T-helper 1 cell treated with Interleukin-12 subunit alpha and Interleukin-12 subunit beta and Interleukin-4 antibody, amounts not matched to agents 30 μg/mL and 1 μg/mL, for 36 hours (primary cell): ENCODE measurements around the gene MPPE1.

Source experiments
- H3K27ac Mint-ChIP-seq: one replicate; pipeline ENCODE4 v1.8.0; 2021; ENCODE audit warnings: mild to moderate bottlenecking, mixed read lengths
- H3K27me3 Mint-ChIP-seq: one replicate; pipeline ENCODE4 v1.8.0; 2021; ENCODE audit warnings: low read depth, mixed read lengths
- H3K36me3 Mint-ChIP-seq: one replicate; pipeline ENCODE4 v1.8.0; 2021; ENCODE audit warnings: low read depth, mixed read lengths
- H3K4me1 Mint-ChIP-seq: one replicate; pipeline ENCODE4 v1.8.0; 2021; ENCODE audit warnings: low read depth, mixed read lengths
- H3K4me3 Mint-ChIP-seq: one replicate; pipeline ENCODE4 v1.8.0; 2021; ENCODE audit warnings: mild to moderate bottlenecking, moderate library complexity, mixed read lengths
- H3K9me3 Mint-ChIP-seq: one replicate; pipeline ENCODE4 v1.8.0; 2021; ENCODE audit warnings: mixed read lengths

MPPE1 gene

GRCh38 chr18:11880586-11881304 lies 27.4 kb downstream of the MPPE1 start:
- H3K36me3 Mint-ChIP-seq, result peaks cover 8% of the 10 kb centered on the region
- no peak overlapping the region for H3K27ac Mint-ChIP-seq
- H3K4me3 Mint-ChIP-seq, result no peak overlapping the region

GRCh38 chr18:11877497-11878135 lies 30.5 kb downstream of the MPPE1 start:
- Mint-ChIP-seq H3K27me3 (no peaks in the 10 kb centered on the region), H3K9me3 (peaks cover 6% of the 10 kb centered on the region), H3K36me3 (no peaks in the 10 kb centered on the region), H3K27ac (no peak overlapping the region), H3K4me1 (no peaks in the 10 kb centered on the region), H3K4me3 (no peak overlapping the region)

More at GRCh38 chr18:11880586-11881304, 27.4 kb downstream of the MPPE1 start:
- no peaks in the 10 kb centered on the region for H3K4me1 Mint-ChIP-seq
- peaks cover 2% of the 10 kb centered on the region for H3K9me3 Mint-ChIP-seq
- H3K27me3 Mint-ChIP-seq, result no peaks in the 10 kb centered on the region

GRCh38 chr18:11874676-11875075 lies 33.4 kb downstream of the MPPE1 start:
- H3K4me3 Mint-ChIP-seq, result no peak overlapping the region
- no peaks in the 10 kb centered on the region for H3K4me1 Mint-ChIP-seq
- H3K27me3 Mint-ChIP-seq, result peaks cover 6% of the 10 kb centered on the region
- no peak overlapping the region for H3K27ac Mint-ChIP-seq
- no peaks in the 10 kb centered on the region for H3K36me3 Mint-ChIP-seq
- peaks cover 6% of the 10 kb centered on the region for H3K9me3 Mint-ChIP-seq

GRCh38 chr18:11873670-11874340 lies 34.3 kb downstream of the MPPE1 start:
- Mint-ChIP-seq H3K27me3 (peaks cover 6% of the 10 kb centered on the region), H3K4me1 (no peaks in the 10 kb centered on the region), H3K27ac (no peak overlapping the region), H3K36me3 (no peaks in the 10 kb centered on the region), H3K9me3 (peaks cover 6% of the 10 kb centered on the region), H3K4me3 (no peak overlapping the region)

- Mint-ChIP-seq H3K36me3 (no peaks in the 10 kb centered on the region), H3K4me1 (no peaks in the 10 kb centered on the region), H3K9me3 (peaks cover 6% of the 10 kb centered on the region), H3K27me3 (peaks cover 6% of the 10 kb centered on the region), H3K27ac (no peak overlapping the region), H3K4me3 (no peak overlapping the region)
These were observed 35.5 kb downstream of the MPPE1 start for GRCh38 chr18:11872479-11873136.

GRCh38 chr18:11871501-11871900 lies 36.6 kb downstream of the MPPE1 start:
- Mint-ChIP-seq H3K9me3 (peaks cover 6% of the 10 kb centered on the region), H3K4me1 (no peaks in the 10 kb centered on the region), H3K27me3 (peaks cover 6% of the 10 kb centered on the region), H3K27ac (no peak overlapping the region), H3K4me3 (no peak overlapping the region), H3K36me3 (no peaks in the 10 kb centered on the region)

GRCh38 chr18:11868230-11868629 lies 39.9 kb downstream of the MPPE1 start:
- H3K4me3 Mint-ChIP-seq, result no peak overlapping the region
- no peaks in the 10 kb centered on the region for H3K9me3 Mint-ChIP-seq
- peaks cover 6% of the 10 kb centered on the region for H3K27me3 Mint-ChIP-seq
- H3K36me3 Mint-ChIP-seq, result no peaks in the 10 kb centered on the region
- no peaks in the 10 kb centered on the region for H3K4me1 Mint-ChIP-seq
- no peak overlapping the region for H3K27ac Mint-ChIP-seq

GRCh38 chr18:11866764-11867163 lies 41.4 kb downstream of the MPPE1 start:
- no peaks in the 10 kb centered on the region for H3K36me3 Mint-ChIP-seq
- peaks cover 6% of the 10 kb centered on the region for H3K27me3 Mint-ChIP-seq
- H3K9me3 Mint-ChIP-seq, result no peaks in the 10 kb centered on the region
- H3K27ac Mint-ChIP-seq, result no peak overlapping the region
- no peak overlapping the region for H3K4me3 Mint-ChIP-seq
- H3K4me1 Mint-ChIP-seq, result no peaks in the 10 kb centered on the region

GRCh38 chr18:11866329-11866728 lies 41.8 kb downstream of the MPPE1 start:
- H3K4me3 Mint-ChIP-seq, result no peak overlapping the region
- H3K27me3 Mint-ChIP-seq, result peaks cover 2% of the 10 kb centered on the region
- no peaks in the 10 kb centered on the region for H3K36me3 Mint-ChIP-seq
- no peaks in the 10 kb centered on the region for H3K9me3 Mint-ChIP-seq
- no peaks in the 10 kb centered on the region for H3K4me1 Mint-ChIP-seq
- no peak overlapping the region for H3K27ac Mint-ChIP-seq

GRCh38 chr18:11865071-11865470 lies 43.0 kb downstream of the MPPE1 start:
- Mint-ChIP-seq H3K4me3 (no peak overlapping the region), H3K27me3 (no peaks in the 10 kb centered on the region), H3K36me3 (no peaks in the 10 kb centered on the region), H3K4me1 (no peaks in the 10 kb centered on the region), H3K27ac (no peak overlapping the region), H3K9me3 (no peaks in the 10 kb centered on the region)

- Mint-ChIP-seq H3K9me3 (no peaks in the 10 kb centered on the region), H3K27ac (no peak overlapping the region), H3K36me3 (no peaks in the 10 kb centered on the region), H3K27me3 (no peaks in the 10 kb centered on the region), H3K4me1 (no peaks in the 10 kb centered on the region), H3K4me3 (no peak overlapping the region)
These were observed 43.6 kb downstream of the MPPE1 start for GRCh38 chr18:11864471-11864870.

- H3K4me3 Mint-ChIP-seq, result no peak overlapping the region
- no peaks in the 10 kb centered on the region for H3K4me1 Mint-ChIP-seq
- H3K36me3 Mint-ChIP-seq, result no peaks in the 10 kb centered on the region
- H3K27ac Mint-ChIP-seq, result no peak overlapping the region
- H3K9me3 Mint-ChIP-seq, result no peaks in the 10 kb centered on the region
- H3K27me3 Mint-ChIP-seq, result no peaks in the 10 kb centered on the region
These were observed 45.5 kb downstream of the MPPE1 start for GRCh38 chr18:11862468-11863137.

GRCh38 chr18:11861583-11862288 lies 46.4 kb downstream of the MPPE1 start:
- Mint-ChIP-seq H3K4me1 (no peaks in the 10 kb centered on the region), H3K27me3 (no peaks in the 10 kb centered on the region), H3K4me3 (no peak overlapping the region), H3K36me3 (no peaks in the 10 kb centered on the region), H3K9me3 (no peaks in the 10 kb centered on the region), H3K27ac (no peak overlapping the region)
